GM21360 (cell line): ENCODE data around the gene GABRG3.
"Not testable (repeated sequence)": the region's sequence is repeated elsewhere in the genome, so short reads cannot be mapped to it uniquely, and the experiment has no call there.

Experiments used
- ATAC-seq: cut with Tn5 transposase; IDR thresholded peaks from one replicate; pipeline ENCODE4 v1.9.1; 2021; ENCODE audit warnings: mild to moderate bottlenecking, moderate library complexity; ENCODE audit not compliant: unreplicated experiment

GABRG3 gene

GRCh38 chr15:27323801-27324200 lies 352.8 kb downstream of the GABRG3 start:
- ATAC-seq, result no peak

- ATAC-seq, result no peak
Observed at GRCh38 chr15:27324886-27325615, 354.1 kb downstream of the GABRG3 start.

- no peak for ATAC-seq
Observed at GRCh38 chr15:27327467-27328025, 356.6 kb downstream of the GABRG3 start.

GRCh38 chr15:27328186-27328585 lies 357.2 kb downstream of the GABRG3 start:
- ATAC-seq, result no peak

- ATAC-seq, result no peak
Observed at GRCh38 chr15:27328608-27329007, 357.6 kb downstream of the GABRG3 start.

DNA sequence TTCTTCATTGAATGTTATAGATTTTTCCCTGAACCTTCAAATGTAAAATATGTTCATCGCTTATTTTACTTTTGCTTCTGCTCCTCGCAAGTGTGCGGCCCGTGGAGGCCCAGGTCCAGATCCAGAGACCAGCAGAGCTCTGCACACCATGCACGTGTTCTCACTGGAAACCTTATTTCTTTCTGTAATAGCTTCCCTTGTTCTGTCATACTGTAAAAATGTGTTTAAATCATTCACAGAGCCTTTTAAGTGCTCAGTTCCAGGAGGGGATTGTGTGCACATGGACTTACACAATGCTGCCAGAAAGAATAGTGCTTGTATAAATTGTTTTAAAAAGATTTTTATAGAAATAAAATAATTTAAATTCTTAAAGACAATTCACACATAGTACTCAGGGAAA lies 359.3 kb downstream of the GABRG3 start:
- no peak for ATAC-seq

DNA sequence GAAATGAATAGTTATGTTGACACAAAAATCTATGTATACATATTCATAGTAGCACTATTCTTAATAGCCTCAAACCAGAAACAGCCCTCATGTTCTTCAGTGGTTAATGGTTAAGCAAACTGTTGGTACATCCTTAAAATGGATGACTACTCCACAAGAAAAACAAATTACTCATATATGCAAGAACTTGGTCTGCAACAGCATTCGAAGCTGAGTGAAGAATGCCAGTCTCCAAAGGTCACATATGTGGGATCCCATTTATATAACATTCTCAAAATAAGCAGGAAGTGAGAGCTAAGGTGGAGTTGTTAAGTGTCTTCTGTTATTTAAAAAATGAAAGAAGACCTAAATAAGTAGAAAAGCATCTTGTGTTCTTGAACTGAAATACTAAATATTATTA lies 365.7 kb downstream of the GABRG3 start:
- ATAC-seq, result no peak

DNA sequence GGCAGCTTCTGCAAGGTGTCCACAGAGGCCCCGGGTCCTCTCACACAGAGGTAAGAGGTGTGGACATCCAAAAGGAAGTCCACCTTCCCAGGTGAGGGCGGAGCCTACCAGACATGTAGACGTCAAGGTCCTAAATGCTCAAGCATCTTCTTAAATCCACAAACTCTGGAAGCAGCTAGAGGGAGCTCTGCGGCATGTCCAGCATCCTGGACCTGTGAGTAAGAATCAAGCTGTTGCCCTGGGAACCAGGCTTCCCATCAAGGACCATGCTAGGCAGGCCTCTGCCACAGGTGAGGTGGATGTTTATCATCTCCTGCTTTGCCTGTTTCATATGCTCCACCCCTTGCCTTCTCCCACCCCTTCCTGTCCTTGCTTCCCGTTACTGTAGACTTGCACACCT lies 368.2 kb downstream of the GABRG3 start:
- ATAC-seq, result no peak

- no peak for ATAC-seq
Observed at GRCh38 chr15:27341780-27342343, 370.9 kb downstream of the GABRG3 start.

DNA sequence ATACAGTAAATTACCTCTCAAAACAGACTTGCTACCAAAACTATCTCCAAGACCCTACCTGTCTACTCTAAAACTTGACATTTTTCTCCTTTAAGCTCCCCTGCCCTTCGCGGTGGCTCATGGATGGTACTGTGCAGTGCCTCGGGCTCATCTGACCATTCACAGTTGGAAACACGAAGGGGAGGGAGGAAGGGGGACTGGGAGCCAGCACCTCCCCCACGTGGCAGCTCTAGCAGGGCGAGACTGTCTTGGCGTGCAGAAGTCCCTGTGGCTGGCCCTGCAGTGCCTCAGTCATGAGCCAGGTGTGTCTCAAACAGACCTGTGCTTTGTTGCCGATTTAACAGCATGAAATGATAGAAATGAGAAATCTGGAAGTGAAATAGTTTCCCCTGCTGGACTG lies 372.0 kb downstream of the GABRG3 start:
- no peak for ATAC-seq

- ATAC-seq, result no peak
Observed at GRCh38 chr15:27352136-27352535, 381.2 kb downstream of the GABRG3 start.

DNA sequence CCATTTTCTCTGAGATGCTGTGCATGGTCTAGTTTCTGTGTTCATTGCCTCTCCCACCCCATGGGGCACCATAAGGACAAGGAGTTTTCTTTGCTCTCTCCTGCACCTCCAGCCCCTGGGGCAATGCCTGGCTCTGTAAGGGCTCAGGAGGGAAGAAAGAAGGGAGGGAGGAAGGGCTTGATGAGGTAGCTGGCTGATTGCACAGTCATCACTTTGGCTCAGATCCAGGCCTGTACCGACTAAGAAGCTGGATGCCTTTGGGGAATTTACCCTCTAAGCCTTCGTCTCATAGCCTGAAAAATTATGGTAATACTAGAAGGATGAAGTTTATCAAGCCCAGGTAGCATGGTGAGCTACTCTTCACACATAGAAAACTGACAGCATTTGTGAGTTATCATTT lies 382.9 kb downstream of the GABRG3 start:
- ATAC-seq, result no peak

DNA sequence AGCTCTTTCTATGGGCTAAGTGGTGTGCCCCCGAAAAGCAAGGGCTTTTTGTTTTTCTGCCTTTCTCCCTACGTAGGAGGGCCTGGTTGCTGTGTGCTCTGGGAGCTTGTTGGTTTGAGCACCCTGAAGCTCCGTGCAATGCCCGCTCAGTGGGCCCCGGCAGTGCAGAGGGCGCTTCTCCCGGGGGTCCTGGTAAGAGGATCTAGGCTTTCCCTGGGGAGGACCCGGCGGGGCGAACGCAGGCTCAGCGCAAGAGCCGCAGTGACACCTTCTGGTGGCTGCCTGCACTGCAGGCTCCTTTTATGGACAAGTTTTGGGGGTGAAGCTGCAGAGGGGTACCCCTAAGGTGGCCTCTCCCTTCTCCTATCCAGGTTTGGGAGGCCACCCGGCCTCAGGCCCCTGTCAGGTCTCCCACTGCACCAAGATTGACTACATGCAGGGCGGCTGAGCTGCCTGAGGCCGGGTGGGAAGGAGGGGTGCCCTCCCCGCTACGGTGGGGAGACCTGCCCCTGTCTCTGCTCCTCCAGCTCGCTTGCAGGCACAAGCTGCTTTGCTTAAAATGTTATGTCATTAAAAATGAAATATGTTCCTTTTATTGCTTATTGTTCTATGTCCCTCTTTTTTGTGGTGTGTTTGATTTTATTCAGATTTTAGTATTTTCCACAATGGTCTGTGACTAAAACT lies 387.9 kb downstream of the GABRG3 start:
- ATAC-seq, result no peak

DNA sequence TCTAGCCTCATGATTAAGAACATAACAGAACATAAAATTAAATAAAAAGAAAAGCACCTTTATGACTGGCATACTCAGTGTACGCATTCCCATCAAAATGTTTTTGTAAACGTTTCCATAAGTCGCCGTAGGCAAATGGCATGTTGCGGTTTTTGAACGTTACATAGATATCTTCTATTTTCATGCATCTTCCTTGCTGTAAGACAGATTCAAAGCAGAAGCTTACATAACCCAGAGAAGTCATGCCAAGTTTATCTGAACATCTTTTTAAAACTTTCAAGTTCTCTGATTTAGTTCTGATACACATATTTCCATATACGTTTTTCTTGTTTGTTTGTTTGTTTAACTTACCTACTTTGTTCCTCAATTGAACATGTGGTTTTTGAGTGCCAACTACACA lies 388.6 kb downstream of the GABRG3 start:
- no peak for ATAC-seq

- no peak for ATAC-seq
Observed at GRCh38 chr15:27360316-27360715, 389.3 kb downstream of the GABRG3 start.

DNA sequence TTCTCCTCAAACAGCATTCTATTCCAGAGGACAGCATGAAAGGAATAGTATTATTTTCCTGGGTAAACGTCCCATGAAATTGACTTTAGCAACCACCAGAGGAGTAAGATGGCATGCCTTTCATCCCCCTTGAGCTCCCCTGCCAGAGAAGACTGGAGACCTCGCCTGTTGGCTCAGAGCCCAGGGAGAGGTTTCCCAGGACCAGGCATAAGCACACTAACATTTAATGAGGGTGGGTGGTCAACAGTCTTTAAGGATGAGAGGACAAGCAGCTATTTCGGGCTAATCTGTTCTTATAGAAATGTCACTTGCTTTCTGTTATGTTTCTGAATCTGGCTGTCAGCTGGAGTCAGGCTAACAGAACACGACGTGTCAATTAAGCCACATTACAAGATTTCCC lies 390.5 kb downstream of the GABRG3 start:
- ATAC-seq, result no peak

GRCh38 chr15:27365456-27365855 lies 394.5 kb downstream of the GABRG3 start:
- ATAC-seq, result no peak

- ATAC-seq, result not testable (repeated sequence)
Observed at GRCh38 chr15:27377391-27377790, 406.4 kb downstream of the GABRG3 start.

DNA sequence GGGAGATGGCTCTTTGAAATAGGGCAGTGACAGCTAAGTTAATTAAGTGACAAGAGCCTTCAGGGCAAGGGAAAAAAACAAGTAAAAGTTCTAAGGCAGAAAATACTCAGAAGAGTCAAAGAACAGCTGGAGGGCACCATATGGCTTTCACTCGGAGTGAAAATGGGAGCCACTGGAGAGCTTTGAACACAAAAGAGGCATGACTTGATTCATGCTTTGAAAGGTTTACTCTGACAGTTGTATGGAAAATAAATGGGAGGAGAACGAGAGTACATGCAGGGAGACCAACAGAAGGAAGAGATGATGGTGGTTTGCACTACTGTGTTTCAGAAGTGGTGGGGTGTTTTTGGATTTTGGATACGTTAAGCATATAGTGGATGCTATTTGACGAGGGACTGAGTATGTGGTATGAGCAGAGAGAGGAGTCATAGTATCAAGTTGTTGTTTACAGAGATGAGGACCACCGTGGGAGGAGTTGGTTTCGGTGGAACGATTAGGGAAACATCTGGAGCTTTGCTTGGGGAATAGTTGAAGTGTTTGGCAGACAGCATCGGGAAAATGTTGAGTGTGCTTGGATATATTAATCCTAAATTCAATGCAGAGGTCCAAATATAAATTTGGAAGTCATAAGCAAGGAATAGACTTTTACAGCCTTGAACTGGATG lies 411.5 kb downstream of the GABRG3 start:
- ATAC-seq, result no peak

GRCh38 chr15:27383726-27384125 lies 412.7 kb downstream of the GABRG3 start:
- no peak for ATAC-seq

GRCh38 chr15:27392163-27392562 lies 421.2 kb downstream of the GABRG3 start:
- no peak for ATAC-seq
